RWPE2 (cell line): Measurements from ENCODE around the gene THSD4.
A peak's percentile ranks its signal among the peaks of the same experiment; 100 is the strongest.
"Not testable (repeated sequence)": the region's sequence is repeated elsewhere in the genome, so short reads cannot be mapped to it uniquely, and the experiment has no call there.

Experiments used
- ATAC-seq: fragments of 200-7000 bp; cut with Tn5 transposase; 3 replicates; pipeline ENCODE4 v1.9.1; 2021; ENCODE audit warnings: low read depth
- DNase-seq: peaks from one replicate; pipeline ENCODE4 v3.0.0-alpha.2; 2020; ENCODE audit warnings: low spot score
- H3K27ac ChIP-seq: fragments of 450-650 bp; 2 replicates; pipeline ENCODE4 v1.5.1; 2017; ENCODE audit warnings: mild to moderate bottlenecking; ENCODE audit not compliant: poor library complexity, severe bottlenecking
- H3K27me3 ChIP-seq: fragments of 250-450 bp; sonication (Bioruptor Pico); 2 replicates; pipeline ENCODE4 v1.5.1; 2021; ENCODE audit warnings: mild to moderate bottlenecking, moderate library complexity; ENCODE audit not compliant: insufficient read depth, poor library complexity, severe bottlenecking
- H3K36me3 ChIP-seq: fragments of 250-450 bp; sonication (Bioruptor Pico); 2 replicates; pipeline ENCODE4 v1.5.1; 2020; ENCODE audit warnings: low read depth, mild to moderate bottlenecking, moderate library complexity
- H3K4me1 ChIP-seq: fragments of 250-450 bp; sonication (Bioruptor Pico); 2 replicates; pipeline ENCODE4 v1.5.1; 2021; ENCODE audit warnings: mild to moderate bottlenecking, moderate library complexity; ENCODE audit not compliant: insufficient read depth, poor library complexity, severe bottlenecking
- H3K4me3 ChIP-seq: fragments of 250-450 bp; sonication (Bioruptor Pico); 2 replicates; pipeline ENCODE4 v1.5.1; 2021; ENCODE audit warnings: mild to moderate bottlenecking, moderate library complexity; ENCODE audit not compliant: severe bottlenecking
- H3K9me3 ChIP-seq: fragments of 250-450 bp; sonication (Bioruptor Pico); 2 replicates; pipeline ENCODE4 v1.5.1; 2021; ENCODE audit warnings: mild to moderate bottlenecking, moderate library complexity; ENCODE audit not compliant: severe bottlenecking
- CTCF ChIP-seq: fragments of 450-650 bp; IDR thresholded peaks from one replicate; pipeline ENCODE4 v1.5.1; 2017; ENCODE audit warnings: mild to moderate bottlenecking, moderate library complexity; ENCODE audit not compliant: poor library complexity, severe bottlenecking

THSD4 gene

DNA sequence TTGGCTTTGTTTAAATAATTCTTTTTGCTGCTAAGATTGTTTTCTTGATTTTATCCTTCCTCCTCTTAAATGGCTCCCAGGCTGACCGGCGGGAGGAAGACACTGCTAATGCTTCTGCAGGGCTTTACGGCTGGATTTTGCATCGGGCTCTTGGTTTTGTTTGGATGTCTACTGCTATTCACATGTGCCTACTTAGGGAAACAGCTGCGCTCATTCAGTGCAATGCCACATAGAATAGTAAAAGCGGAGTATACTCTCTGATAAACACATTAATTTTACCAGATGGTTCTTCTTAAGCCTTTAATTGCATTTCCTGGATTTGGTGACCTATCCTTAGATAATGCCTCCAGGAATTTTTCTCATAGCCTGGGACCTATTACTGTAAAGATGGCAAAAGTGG is 146.6 kb downstream of the THSD4 start:
- no peak for ATAC-seq
- no peak for TF ChIP-seq CTCF
- Histone ChIP-seq H3K4me1 (no peaks in the 10 kb centered on the region), H3K4me3 (no peak overlapping the region), H3K36me3 (peaks cover 96% of the 10 kb centered on the region), H3K27me3 (no peaks in the 10 kb centered on the region), H3K9me3 (no peaks in the 10 kb centered on the region), H3K27ac (no peak overlapping the region)
- no peak for DNase-seq

DNA sequence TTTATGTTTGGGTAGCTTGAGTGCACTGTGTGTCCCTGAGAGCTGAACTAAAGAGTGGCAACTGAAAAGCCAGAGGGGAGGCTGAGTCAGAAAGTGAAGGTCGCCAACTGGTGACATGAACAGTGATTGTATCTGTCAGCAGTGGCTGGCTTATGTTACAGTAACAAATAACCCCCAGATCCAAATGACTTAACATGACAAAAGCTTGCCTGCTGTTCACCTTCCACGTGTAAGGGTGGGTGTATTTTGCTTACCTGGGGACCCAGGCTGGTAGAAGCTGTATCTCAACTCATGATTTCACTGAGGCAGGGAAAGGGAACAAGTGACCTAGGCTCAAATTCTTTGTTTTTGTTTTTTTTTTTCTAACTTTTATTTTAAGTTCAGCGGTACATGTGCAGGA is 147.3 kb downstream of the THSD4 start:
- DNase-seq (no peak), ATAC-seq (no peak)
- no peaks in the 10 kb centered on the region for H3K27me3 ChIP-seq
- H3K9me3 ChIP-seq, result no peaks in the 10 kb centered on the region
- peaks cover 89% of the 10 kb centered on the region for H3K36me3 ChIP-seq
- H3K27ac ChIP-seq, result no peak overlapping the region
- H3K4me3 ChIP-seq, result no peak overlapping the region
- no peaks in the 10 kb centered on the region for H3K4me1 ChIP-seq
- no peak for TF ChIP-seq CTCF

DNA sequence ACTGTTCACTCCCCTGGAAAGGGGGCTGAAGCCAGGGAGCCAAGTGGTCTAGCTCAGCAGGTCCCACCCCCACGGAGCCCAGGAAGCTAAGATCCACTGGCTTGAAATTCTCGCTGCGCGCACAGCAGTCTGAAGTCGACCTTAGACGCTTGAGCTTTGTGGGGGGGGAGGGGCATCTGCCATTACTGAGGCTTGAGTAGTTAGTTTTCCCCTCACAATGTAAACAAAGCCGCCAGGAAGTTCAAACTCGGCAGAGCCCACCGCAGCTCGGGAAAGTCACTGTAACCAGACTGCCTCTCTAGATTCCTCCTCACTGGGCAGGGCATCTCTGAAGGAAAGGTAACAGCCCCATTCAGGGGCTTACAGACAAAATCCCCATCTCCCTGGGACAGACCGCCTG is 150.3 kb downstream of the THSD4 start:
- not testable (repeated sequence) for H3K9me3 ChIP-seq, H3K4me3 ChIP-seq, DNase-seq, H3K4me1 ChIP-seq, H3K27ac ChIP-seq, H3K27me3 ChIP-seq, ATAC-seq
- peaks cover 59% of the 10 kb centered on the region for H3K36me3 ChIP-seq

DNA sequence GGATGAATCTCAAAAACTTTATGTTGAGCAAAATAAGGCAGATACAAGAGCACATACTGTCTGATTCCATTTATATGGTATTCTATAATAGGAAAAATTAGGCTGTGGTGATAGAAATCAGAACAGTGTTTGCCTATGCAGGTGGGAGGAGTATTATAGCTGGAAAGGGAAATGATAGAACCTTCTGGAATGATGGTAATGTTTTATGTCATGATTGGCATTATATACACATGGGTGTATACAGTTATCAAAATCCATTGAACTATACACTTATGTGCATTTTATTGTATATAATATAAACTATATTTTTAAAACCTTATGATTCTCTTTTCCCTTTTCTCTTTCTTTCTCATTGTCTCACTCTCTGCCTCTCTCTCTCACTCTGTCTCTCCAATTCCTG is 156.1 kb downstream of the THSD4 start:
- Histone ChIP-seq H3K4me1 (peaks cover 28% of the 10 kb centered on the region), H3K36me3 (peaks cover 11% of the 10 kb centered on the region), H3K27me3 (no peaks in the 10 kb centered on the region), H3K4me3 (no peak overlapping the region), H3K27ac (peak overlapping the region; percentile 12), H3K9me3 (no peaks in the 10 kb centered on the region)
- no peak for TF ChIP-seq CTCF
- no peak for DNase-seq
- no peak for ATAC-seq

DNA sequence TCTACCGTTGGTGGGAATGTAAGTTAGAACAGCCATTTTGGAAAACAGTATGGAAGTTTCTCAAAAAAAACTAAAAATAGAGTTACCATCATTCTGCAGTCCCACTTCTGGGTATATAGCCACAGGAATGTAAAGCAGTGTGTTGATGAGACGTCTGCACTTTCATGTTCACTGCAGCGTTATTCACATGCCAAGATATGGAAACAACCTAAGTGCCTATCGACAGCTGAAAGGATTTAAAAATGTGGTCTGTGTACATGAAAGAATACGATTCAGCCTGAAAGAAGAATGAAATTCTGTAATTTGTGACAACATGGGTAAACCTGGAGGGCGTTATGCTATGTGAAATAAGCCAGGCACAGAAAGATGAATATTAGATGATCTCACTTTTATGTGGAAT is 157.7 kb downstream of the THSD4 start:
- H3K27me3 ChIP-seq, result no peaks in the 10 kb centered on the region
- peak overlapping the region; percentile 96 for H3K27ac ChIP-seq
- H3K36me3 ChIP-seq, result peaks cover 11% of the 10 kb centered on the region
- H3K4me3 ChIP-seq, result no peak overlapping the region
- no peaks in the 10 kb centered on the region for H3K9me3 ChIP-seq
- ATAC-seq, result no peak
- TF ChIP-seq CTCF, result no peak
- no peak for DNase-seq
- H3K4me1 ChIP-seq, result peaks cover 41% of the 10 kb centered on the region
